Testis (tissue), 2 donors: ENCODE data around the gene PLPPR3.

Experiments
- CTCF ChIP-seq, 3 experiments: fragments of 450-650 bp in 2 of 3; fragments of 200-600 bp in 1 of 3; sonication (generic) in 1 of 3; IDR thresholded peaks; one replicate each; pipeline ENCODE4 v1.5.1; 2016 to 2019; ENCODE audit warnings: antibody characterized with exemption in 3 of 3, mild to moderate bottlenecking in 2 of 3, moderate library complexity in 1 of 3
- POLR2A ChIP-seq: fragments of 450-650 bp; IDR thresholded peaks from one replicate; pipeline ENCODE4 v1.6.1; 2017; ENCODE audit warnings: antibody characterized with exemption, mild to moderate bottlenecking, moderate library complexity

GRCh38 chr19:854549-854948, 32.8 kb upstream of the PLPPR3 start:
- no peak for TF ChIP-seq CTCF (IDR thresholded peaks at IDR 0.05)
- no peak for TF ChIP-seq POLR2A
